H1 (cell line): ENCODE measurements around the gene TUBB4B. TPM values are rescaled to one million over a fixed set of nuclear protein-coding genes. Genes with fewer than 3 reads are reported as not detected.

Experiments used
- BRCA1 ChIP-seq: IDR thresholded peaks from 2 replicates; pipeline ENCODE4 v1.6.1; 2012; ENCODE audit warnings: low read depth, low read length, improper control_type of control experiment
- CBX5 ChIP-seq: fragments of 300-800, 300-1000 bp; sonication (generic); IDR thresholded peaks from 2 replicates; pipeline ENCODE4 v1.7.1; 2016; ENCODE audit warnings: antibody characterized with exemption, low read length, low read depth
- CBX8 ChIP-seq: fragments of 300-800, 300-1000 bp; sonication (generic); IDR thresholded peaks from 2 replicates; pipeline ENCODE4 v1.7.1; 2016; ENCODE audit warnings: low read depth, low read length, borderline replicate concordance
- CHD7 ChIP-seq: fragments of 300-600 bp; sonication (generic); IDR thresholded peaks from 2 replicates; pipeline ENCODE4 v1.7.1; 2012; ENCODE audit warnings: low read length, moderate library complexity, mild to moderate bottlenecking, inconsistent platforms; ENCODE audit not compliant: insufficient replicate concordance
- POU5F1 ChIP-seq: IDR thresholded peaks from 2 replicates; pipeline ENCODE4 v1.6.1; 2011; ENCODE audit warnings: low read depth, mild to moderate bottlenecking, low read length, moderate library complexity
- polyA plus RNA-seq, 7 experiments: library from polyadenylated mRNA; depleted of rRNA in 3 of 7; stranded (reverse) in 5 of 7; unstranded in 2 of 7; fragments of >200 nt in 5 of 7; fragments of 200-250 nt in 2 of 7; gene quantifications; 1 replicate in 5 of 7; 2 replicates in 1 of 7; 4 replicates in 1 of 7; pipeline versions ENCODE4 v1.2.1 to v1.2.3, GENCODE V29; 2011 to 2013; ENCODE audit warnings: missing spikeins in 2 of 7, mixed read lengths in 2 of 7
- total RNA-seq: library from RNA; stranded (reverse); fragmentation: NEBNext Ultra II Directional; extraction: Animal tissue kit (Norgen Biotek cat#: 25700); gene quantifications from 2 replicates; pipeline ENCODE4 v1.2.1, GENCODE V29; 2021

Gene TUBB4B
- total and polyA plus RNA-seq, 2 of the 8 experiments (the other 6 are each of a cell fraction or from before 2014, with no cell fraction given), result 280 to 307 TPM

DNA sequence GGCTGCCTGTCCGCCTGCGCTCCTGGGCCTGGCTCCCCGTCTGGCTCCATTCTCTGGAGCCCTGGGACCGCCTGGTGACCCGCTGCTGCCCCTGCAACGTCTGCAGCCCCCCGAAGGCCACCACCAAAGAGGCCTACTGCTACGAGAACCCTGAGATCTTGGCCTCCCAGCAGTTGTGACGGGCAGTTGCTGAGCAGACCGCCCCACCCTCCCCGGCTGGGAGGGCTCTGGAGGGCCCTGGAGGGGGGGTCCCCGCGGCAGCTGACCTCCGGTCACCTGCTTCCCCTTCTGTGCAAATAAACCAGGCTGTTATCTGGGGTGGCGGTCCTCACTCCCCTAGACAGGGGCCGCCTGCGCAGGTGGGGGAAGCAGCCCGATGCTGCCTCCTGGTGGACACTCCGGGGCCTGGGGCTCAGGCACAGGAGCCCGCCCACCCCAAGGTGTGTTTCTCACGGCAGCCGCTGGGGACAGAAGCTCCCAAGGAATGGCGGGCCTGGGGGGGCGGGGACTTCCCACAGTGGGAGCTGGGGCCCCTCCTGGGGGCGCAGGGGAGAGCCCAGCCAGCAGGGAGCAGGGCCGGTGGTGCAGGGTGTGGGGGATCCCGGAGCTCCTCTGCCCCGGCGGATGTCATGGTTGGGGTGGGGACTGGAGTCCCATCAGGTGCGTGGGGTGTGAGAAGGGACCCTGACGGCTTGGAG, 4.7 kb upstream of the TUBB4B start (continued):
- no peak for TF ChIP-seq CBX5
- no peak for TF ChIP-seq CHD7
- no peak for TF ChIP-seq BRCA1
- no peak for TF ChIP-seq POU5F1
- TF ChIP-seq CBX8, result no peak
